Measurements from ENCODE around the gene SPATC1L.

SPATC1L gene

GRCh38 chr21:46189213-46189958, 5.1 kb upstream of the SPATC1L start:
- no peak for DNase-seq (ENCODE audit: low read depth in 1 of 2, low spot score in 1 of 2)
- no peak for TF ChIP-seq GABPA (IDR thresholded peaks at IDR 0.05; ENCODE audit: low read depth)
- TF ChIP-seq REST (IDR thresholded peaks at IDR 0.05; ENCODE audit: insufficient replicate concordance, low read depth) = no peak
- no peak for TF ChIP-seq POLR2AphosphoS5 (IDR thresholded peaks at IDR 0.05; ENCODE audit: low read depth)
- TF ChIP-seq CTCF (IDR thresholded peaks at IDR 0.05; ENCODE audit: insufficient read depth, low read length) = no peak
- no peak for TF ChIP-seq SPI1 (IDR thresholded peaks at IDR 0.05; ENCODE audit: borderline replicate concordance, low read depth)
- no peak overlapping the region for H3K27ac ChIP-seq (replicated peaks)

GRCh38 chr21:46188226-46189212, 4.3 kb upstream of the SPATC1L start:
- TF ChIP-seq REST (IDR thresholded peaks at IDR 0.05; ENCODE audit: insufficient replicate concordance, low read depth) = no peak
- TF ChIP-seq CTCF (IDR thresholded peaks at IDR 0.05; ENCODE audit: insufficient read depth, low read length) = no peak
- no peak for TF ChIP-seq SPI1 (IDR thresholded peaks at IDR 0.05; ENCODE audit: borderline replicate concordance, low read depth)
- TF ChIP-seq POLR2AphosphoS5 (IDR thresholded peaks at IDR 0.05; ENCODE audit: low read depth) = no peak
- no peak for TF ChIP-seq GABPA (IDR thresholded peaks at IDR 0.05; ENCODE audit: low read depth)
- Histone ChIP-seq H3K27me3 (ENCODE audit: insufficient read depth, poor library complexity, severe bottlenecking) (peaks cover 3% of the 10 kb centered on the region), H3K27ac (replicated peaks) (no peak overlapping the region), H3K4me3 (replicated peaks; ENCODE audit: insufficient read depth, low read length) (no peak overlapping the region)
- no peak for DNase-seq (ENCODE audit: low read depth in 1 of 2, low spot score in 1 of 2)

More at GRCh38 chr21:46189213-46189958, 5.1 kb upstream of the SPATC1L start:
- no peaks in the 10 kb centered on the region for H3K27me3 ChIP-seq (ENCODE audit: insufficient read depth, poor library complexity, severe bottlenecking)
- no peak overlapping the region for H3K4me3 ChIP-seq (replicated peaks; ENCODE audit: insufficient read depth, low read length)

GRCh38 chr21:46187814-46188213, 3.6 kb upstream of the SPATC1L start:
- TF ChIP-seq CTCF (IDR thresholded peaks at IDR 0.05; ENCODE audit: insufficient read depth, low read length) (no peak), POLR2AphosphoS5 (IDR thresholded peaks at IDR 0.05; ENCODE audit: low read depth) (no peak), GABPA (IDR thresholded peaks at IDR 0.05; ENCODE audit: low read depth) (no peak), REST (IDR thresholded peaks at IDR 0.05; ENCODE audit: insufficient replicate concordance, low read depth) (no peak), SPI1 (IDR thresholded peaks at IDR 0.05; ENCODE audit: borderline replicate concordance, low read depth) (no peak)
- no peak overlapping the region for H3K4me3 ChIP-seq (replicated peaks; ENCODE audit: insufficient read depth, low read length)
- H3K27me3 ChIP-seq (ENCODE audit: insufficient read depth, poor library complexity, severe bottlenecking) = peaks cover 3% of the 10 kb centered on the region
- H3K27ac ChIP-seq (replicated peaks) = no peak overlapping the region
- DNase-seq (ENCODE audit: low read depth in 1 of 2, low spot score in 1 of 2) = no peak
